ENCODE measurements around the gene SLC51B.
"Not testable (repeated sequence)": the region's sequence is repeated elsewhere in the genome, so short reads cannot be mapped to it uniquely, and the experiment has no call there.

The SLC51B gene

GRCh38 chr15:65096481-65097385, 51.5 kb downstream of the SLC51B start:
- no peak overlapping the region for H3K4me3 ChIP-seq (ENCODE audit: low read depth, low read length)
- no peak for TF ChIP-seq CTCF (IDR thresholded peaks at IDR 0.05; ENCODE audit: control insufficient read depth, extremely low read depth, insufficient read depth)
- no peak for DNase-seq (ENCODE audit: low read depth)

GRCh38 chr15:65097651-65098263, 52.6 kb downstream of the SLC51B start:
- H3K4me3 ChIP-seq (ENCODE audit: low read depth, low read length) = no peak overlapping the region
- DNase-seq (ENCODE audit: low read depth) = no peak
- TF ChIP-seq CTCF (IDR thresholded peaks at IDR 0.05; ENCODE audit: control insufficient read depth, extremely low read depth, insufficient read depth) = no peak

- no peak for DNase-seq (ENCODE audit: low read depth)
- no peak for TF ChIP-seq CTCF (IDR thresholded peaks at IDR 0.05; ENCODE audit: control insufficient read depth, extremely low read depth, insufficient read depth)
- H3K4me3 ChIP-seq (ENCODE audit: low read depth, low read length) = no peak overlapping the region
Observed at GRCh38 chr15:65099336-65099735, 54.1 kb downstream of the SLC51B start.

GRCh38 chr15:65099801-65100200, 54.6 kb downstream of the SLC51B start:
- not testable (repeated sequence) for DNase-seq (ENCODE audit: low read depth); H3K4me3 ChIP-seq (ENCODE audit: low read depth, low read length)

GRCh38 chr15:65100442-65100841, 55.3 kb downstream of the SLC51B start:
- H3K4me3 ChIP-seq (ENCODE audit: low read depth, low read length) = no peak overlapping the region
- no peak for DNase-seq (ENCODE audit: low read depth)
- no peak for TF ChIP-seq CTCF (IDR thresholded peaks at IDR 0.05; ENCODE audit: control insufficient read depth, extremely low read depth, insufficient read depth)

- DNase-seq (ENCODE audit: low read depth) = peak; percentile 2
- no peak overlapping the region for H3K4me3 ChIP-seq (ENCODE audit: low read depth, low read length)
- peak; percentile 62 for TF ChIP-seq CTCF (IDR thresholded peaks at IDR 0.05; ENCODE audit: control insufficient read depth, extremely low read depth, insufficient read depth)
Observed at GRCh38 chr15:65101411-65101890, 56.3 kb downstream of the SLC51B start.

GRCh38 chr15:65101891-65102708, 56.9 kb downstream of the SLC51B start:
- TF ChIP-seq CTCF (IDR thresholded peaks at IDR 0.05; ENCODE audit: control insufficient read depth, extremely low read depth, insufficient read depth) = no peak
- H3K4me3 ChIP-seq (ENCODE audit: low read depth, low read length) = no peak overlapping the region
- no peak for DNase-seq (ENCODE audit: low read depth)
